CD4-positive, alpha-beta T cell (primary cell): Measurements from ENCODE around the gene CAPN2. TPM values are rescaled to one million over a fixed set of nuclear protein-coding genes. Genes with fewer than 3 reads are reported as not detected.

ENCODE experiments used
- ATAC-seq: fragments of 200-7000 bp; cut with Tn5 transposase; one replicate; pipeline ENCODE4 v1.10.0; 2022; ENCODE audit warnings: mild to moderate bottlenecking; ENCODE audit not compliant: poor library complexity
- CTCF ChIA-PET: fragments of 350-600 bp; sonication (Branson Sonifier 250); formaldehyde crosslinking; loops from one replicate; lab custom pipeline; 2021; ENCODE audit warnings: antibody characterized with exemption, inconsistent platforms; lab: Charles Lee
- POLR2A ChIA-PET: fragments of 350-600 bp; sonication (Branson Sonifier 250); formaldehyde crosslinking; loops from one replicate; lab custom pipeline; 2021; ENCODE audit warnings: antibody characterized with exemption, inconsistent platforms; lab: Charles Lee
- DNase-seq, 14 experiments: peaks; one replicate each; pipeline ENCODE4 v3.0.0-alpha.2; 2013 to 2020; ENCODE audit warnings: mixed read lengths in 2 of 14
- H3K27ac ChIP-seq, 2 donors: one replicate each; pipeline versions ENCODE4 v1.5.1 to v1.7.0; 2013; ENCODE audit warnings: low read length in 2 of 2, low read depth in 1 of 2, mild to moderate bottlenecking in 1 of 2
- H3K27me3 ChIP-seq, 2 experiments: 1 replicate in 1 of 2; 2 replicates in 1 of 2; pipeline versions ENCODE4 v1.6.1 to v1.7.0; 2013; ENCODE audit warnings: low read length in 2 of 2, control low read depth in 1 of 2, mild to moderate bottlenecking in 1 of 2, moderate library complexity in 1 of 2; ENCODE audit not compliant: insufficient read depth in 2 of 2, control insufficient read depth in 1 of 2
- H3K36me3 ChIP-seq: one replicate; pipeline ENCODE4 v1.6.1; 2013; ENCODE audit warnings: low read length, control low read depth; ENCODE audit not compliant: insufficient read depth
- H3K4me1 ChIP-seq: one replicate; pipeline ENCODE4 v1.6.1; 2013; ENCODE audit warnings: low read length, control low read depth; ENCODE audit not compliant: insufficient read depth
- H3K4me3 ChIP-seq: one replicate; pipeline ENCODE4 v1.5.1; 2013; ENCODE audit warnings: mild to moderate bottlenecking, low read length, moderate library complexity
- H3K9me3 ChIP-seq, 2 experiments: 1 replicate in 1 of 2; 2 replicates in 1 of 2; pipeline versions ENCODE4 v1.6.1 to v1.7.0; 2013; ENCODE audit warnings: low read length in 2 of 2, mild to moderate bottlenecking in 2 of 2, control low read depth in 1 of 2, moderate library complexity in 1 of 2; ENCODE audit not compliant: control insufficient read depth in 1 of 2, insufficient read depth in 1 of 2
- H3K27ac Mint-ChIP-seq: one replicate; pipeline ENCODE4 v1.8.0; 2020; ENCODE audit warnings: mixed read lengths
- H3K27me3 Mint-ChIP-seq: one replicate; pipeline ENCODE4 v1.8.0; 2021; ENCODE audit warnings: mixed read lengths
- H3K36me3 Mint-ChIP-seq: one replicate; pipeline ENCODE4 v1.8.0; 2021; ENCODE audit warnings: low read depth, mixed read lengths
- H3K4me1 Mint-ChIP-seq: one replicate; pipeline ENCODE4 v1.8.0; 2021; ENCODE audit warnings: low read depth, mixed read lengths
- H3K4me3 Mint-ChIP-seq: one replicate; pipeline ENCODE4 v1.8.0; 2020; ENCODE audit warnings: mild to moderate bottlenecking, mixed read lengths
- H3K9me3 Mint-ChIP-seq: one replicate; pipeline ENCODE4 v1.8.0; 2020; ENCODE audit warnings: mixed read lengths
- CTCF ChIP-seq: fragments of 200-600 bp; IDR thresholded peaks from one replicate; pipeline ENCODE4 v1.8.0; 2022; ENCODE audit warnings: antibody characterized with exemption, mild to moderate bottlenecking
- intact Hi-C, 2 experiments: fragments of 100-400 bp; cut with DNase I in 1 of 2; cut with micrococcal nuclease in 1 of 2; formaldehyde crosslinking; loops; one replicate each; pipeline versions ENCODE4 v1.15.1 to v1.9.0; 2023 to 2025; cut with DNase I, micrococcal nuclease
- total RNA-seq, 174 experiments: library from RNA in 2 of 174; stranded (reverse) in 2 of 174; gene quantifications; one replicate each; pipeline ENCODE4 v1.2.3 and lab custom pipeline; 2021 to 2026

Gene CAPN2
- total RNA-seq, 2 experiments from 2014 or later = 110 to 114 TPM

GRCh38 chr1:223775054-223775453 is 62.7 kb downstream of the CAPN2 start:
- peaks cover 9% of the 10 kb centered on the region for H3K4me1 ChIP-seq
- no peak for TF ChIP-seq CTCF
- H3K27me3 Mint-ChIP-seq = no peaks in the 10 kb centered on the region
- POLR2A ChIA-PET = no interaction called here
- peaks cover 16% of the 10 kb centered on the region for H3K4me1 Mint-ChIP-seq
- intact Hi-C loops = no loop called here
- H3K4me3 ChIP-seq = no peak overlapping the region
- DNase-seq = no peak
- no peaks in the 10 kb centered on the region for H3K9me3 Mint-ChIP-seq
- H3K36me3 Mint-ChIP-seq = peaks cover 90% of the 10 kb centered on the region
- peaks cover 87% of the 10 kb centered on the region for H3K36me3 ChIP-seq
- H3K9me3 ChIP-seq = no peaks in the 10 kb centered on the region
- no peak overlapping the region for H3K4me3 Mint-ChIP-seq
- no peaks in the 10 kb centered on the region for H3K27me3 ChIP-seq
- H3K27ac Mint-ChIP-seq = peak overlapping the region; percentile 45
- CTCF ChIA-PET = interaction anchor here (0.8 to 1.1 kb wide), 2 partner anchors 26 to 65 kb away, joined by 3 read pairs; no protein-coding TSS in a partner anchor
- no peak for ATAC-seq
- H3K27ac ChIP-seq = no peak overlapping the region

DNA sequence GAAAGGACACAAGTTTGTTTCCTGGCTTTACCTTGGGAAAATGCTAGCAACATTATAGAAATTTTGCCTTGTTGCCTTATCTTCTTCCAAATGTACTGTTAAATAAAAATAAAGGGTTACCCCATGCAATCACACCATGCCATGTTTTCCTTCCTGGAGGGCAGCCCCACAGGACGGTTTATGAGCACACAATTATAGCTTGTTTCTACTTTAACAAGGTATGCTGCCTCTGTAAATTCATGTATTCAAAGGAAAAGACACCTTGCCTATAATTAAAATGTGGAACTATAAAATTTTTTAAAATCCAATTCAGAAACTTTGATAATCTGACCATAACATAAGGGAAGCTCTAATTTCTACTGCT is 63.4 kb downstream of the CAPN2 start:
- ATAC-seq (no peak), DNase-seq (no peak)
- Mint-ChIP-seq H3K4me3 (no peak overlapping the region), H3K27me3 (no peaks in the 10 kb centered on the region), H3K9me3 (no peaks in the 10 kb centered on the region), H3K4me1 (peaks cover 16% of the 10 kb centered on the region), H3K36me3 (peaks cover 92% of the 10 kb centered on the region), H3K27ac (peak overlapping the region; percentile 83)
- intact Hi-C loops = no loop called here
- TF ChIP-seq CTCF = no peak
- Histone ChIP-seq H3K4me3 (no peak overlapping the region), H3K9me3 (no peaks in the 10 kb centered on the region), H3K27ac (no peak overlapping the region), H3K4me1 (peaks cover 9% of the 10 kb centered on the region), H3K27me3 (no peaks in the 10 kb centered on the region), H3K36me3 (peaks cover 86% of the 10 kb centered on the region)
- ChIA-PET CTCF (no interaction called here), POLR2A (interaction anchor here (2.1 kb wide), 1 partner anchor 70 kb away, joined by 4 read pairs; the partner anchor contains the start of gene TP53BP2)

DNA sequence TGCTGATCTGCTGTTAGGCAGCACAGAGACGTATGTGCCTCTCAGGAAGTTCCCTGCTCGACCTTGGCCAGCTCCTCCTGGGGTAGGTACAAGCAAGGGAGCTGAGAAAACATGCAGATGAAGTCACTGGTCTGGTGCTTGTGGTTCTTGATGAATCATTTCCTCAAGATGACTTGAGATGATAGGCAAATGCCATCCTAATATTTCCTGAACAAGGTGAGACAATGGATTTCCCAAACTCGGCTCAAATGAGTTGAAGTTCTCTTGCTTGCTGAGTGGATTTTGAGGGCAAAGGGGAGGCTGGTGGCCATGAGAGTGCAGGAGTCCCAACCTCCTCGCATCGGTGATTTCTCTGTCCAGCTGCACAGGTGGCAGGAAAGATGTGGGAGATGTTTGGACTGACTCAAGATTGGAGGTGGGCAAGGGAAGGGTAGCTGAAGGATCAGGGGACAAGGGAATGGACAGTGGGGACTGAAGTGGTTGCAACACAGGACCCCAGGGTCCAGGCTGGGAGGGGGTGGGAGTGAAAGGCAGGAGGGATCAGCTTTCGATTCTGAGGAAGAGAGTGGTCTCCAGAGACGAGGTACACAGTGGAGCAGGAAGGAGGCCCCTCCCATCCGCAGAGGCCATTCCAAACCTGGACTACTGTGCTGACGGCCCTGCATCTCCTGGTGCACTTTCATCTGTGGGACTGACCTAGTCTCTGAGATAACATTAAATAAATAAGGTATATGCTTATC is 63.9 kb downstream of the CAPN2 start:
- ChIA-PET POLR2A (interaction anchor here (2.1 kb wide), 1 partner anchor 70 kb away, joined by 4 read pairs; the partner anchor contains the start of gene TP53BP2), CTCF (no interaction called here)
- Mint-ChIP-seq H3K4me3 (no peak overlapping the region), H3K4me1 (peaks cover 16% of the 10 kb centered on the region), H3K27ac (peak overlapping the region; percentile 83), H3K9me3 (no peaks in the 10 kb centered on the region), H3K27me3 (no peaks in the 10 kb centered on the region), H3K36me3 (peaks cover 92% of the 10 kb centered on the region)
- no peak for TF ChIP-seq CTCF
- Histone ChIP-seq H3K9me3 (no peaks in the 10 kb centered on the region), H3K4me1 (peaks cover 9% of the 10 kb centered on the region), H3K27me3 (no peaks in the 10 kb centered on the region), H3K27ac (peak overlapping the region; percentile 24 to 25), H3K4me3 (no peak overlapping the region), H3K36me3 (peaks cover 84% of the 10 kb centered on the region)
- peak in 10 of 14 experiments; percentile 9 to 71 (median 32) for DNase-seq
- intact Hi-C loops = no loop called here
- peak; percentile 76 for ATAC-seq
